MCF 10A (cell line): Measurements from ENCODE around the gene CPEB1. TPM values are rescaled to one million over a fixed set of nuclear protein-coding genes. Genes with fewer than 3 reads are reported as not detected.

ENCODE experiments used
- BruUV-seq: library from RNA; stranded (reverse); fragments of 400-500 nt; replicated peaks from 2 replicates; lab custom pipeline; 2021; lab: Mats Ljungman, UMichigan
- CTCF ChIA-PET: fragments of 300-600 bp; sonication (Branson Sonifier 250); formaldehyde crosslinking; extraction: SDS; loops from one replicate; lab custom pipeline; 2021; ENCODE audit warnings: antibody characterized with exemption, inconsistent platforms; lab: Yijun Ruan, JAX
- POLR2A ChIA-PET: fragments of 300-600, 350-650 bp; sonication (Branson Sonifier 250); formaldehyde crosslinking; extraction: SDS; loops from one replicate; lab custom pipeline; 2020; ENCODE audit warnings: antibody characterized with exemption, inconsistent platforms; lab: Yijun Ruan, JAX
- DNase-seq: peaks from one replicate; pipeline ENCODE4 v3.0.0-alpha.2; 2018; ENCODE audit not compliant: unreplicated experiment
- H3K27ac Mint-ChIP-seq: one replicate; pipeline ENCODE4 v1.8.0; 2022; ENCODE audit warnings: mild to moderate bottlenecking, low read depth, mixed read lengths; ENCODE audit not compliant: unreplicated experiment
- H3K27me3 Mint-ChIP-seq: one replicate; pipeline ENCODE4 v1.8.0; 2022; ENCODE audit warnings: mixed read lengths; ENCODE audit not compliant: insufficient read depth, unreplicated experiment
- H3K36me3 Mint-ChIP-seq: one replicate; pipeline ENCODE4 v1.8.0; 2022; ENCODE audit warnings: mild to moderate bottlenecking, moderate library complexity, mixed read lengths; ENCODE audit not compliant: insufficient read depth, unreplicated experiment
- H3K4me1 Mint-ChIP-seq: one replicate; pipeline ENCODE4 v1.8.0; 2022; ENCODE audit warnings: mixed read lengths; ENCODE audit not compliant: insufficient read depth, unreplicated experiment
- H3K4me3 Mint-ChIP-seq: one replicate; pipeline ENCODE4 v1.8.0; 2022; ENCODE audit warnings: mild to moderate bottlenecking, moderate library complexity, mixed read lengths; ENCODE audit not compliant: unreplicated experiment
- H3K9me3 Mint-ChIP-seq: one replicate; pipeline ENCODE4 v1.8.0; 2022; ENCODE audit warnings: mixed read lengths; ENCODE audit not compliant: unreplicated experiment
- intact Hi-C: fragments of 100-400 bp; cut with micrococcal nuclease; formaldehyde crosslinking; loops from 2 replicates; pipeline ENCODE4 v1.14.1; 2022
- total RNA-seq: library from RNA; stranded (reverse); gene quantifications from 2 replicates; pipeline ENCODE4 v1.2.3, GENCODE V29; 2022
- TF ChIP-seq, protein P1 (sequence below): fragments of 200-600 bp; IDR thresholded peaks from one replicate; pipeline ENCODE4 v1.8.0; 2022; ENCODE audit warnings: antibody characterized with exemption, mild to moderate bottlenecking; ENCODE audit not compliant: unreplicated experiment

Gene CPEB1
- total RNA-seq, 1 experiment from 2014 or later: not detected

DNA sequence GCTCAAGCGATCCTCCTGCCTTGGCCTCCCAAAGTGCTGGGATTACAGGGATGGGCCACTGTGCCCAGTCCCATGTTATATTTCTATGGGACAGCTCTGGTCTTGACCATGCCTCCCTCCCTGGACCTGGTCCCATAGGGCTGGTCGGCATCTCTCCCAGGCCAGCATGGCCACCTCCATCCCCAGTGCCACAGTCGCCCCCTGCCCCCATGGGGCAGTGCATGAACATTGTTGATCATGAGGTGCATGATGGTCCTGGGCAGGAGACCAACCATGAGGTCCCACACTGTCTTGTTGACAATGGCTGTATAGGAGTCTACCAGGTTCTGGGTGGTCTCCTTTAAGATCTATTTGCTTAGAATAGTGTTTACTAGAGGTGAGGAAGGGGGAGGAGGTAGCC, 113.4 kb downstream of the CPEB1 start:
- H3K4me1 Mint-ChIP-seq: peaks cover 37% of the 10 kb centered on the region
- TF ChIP-seq, protein P1, sequence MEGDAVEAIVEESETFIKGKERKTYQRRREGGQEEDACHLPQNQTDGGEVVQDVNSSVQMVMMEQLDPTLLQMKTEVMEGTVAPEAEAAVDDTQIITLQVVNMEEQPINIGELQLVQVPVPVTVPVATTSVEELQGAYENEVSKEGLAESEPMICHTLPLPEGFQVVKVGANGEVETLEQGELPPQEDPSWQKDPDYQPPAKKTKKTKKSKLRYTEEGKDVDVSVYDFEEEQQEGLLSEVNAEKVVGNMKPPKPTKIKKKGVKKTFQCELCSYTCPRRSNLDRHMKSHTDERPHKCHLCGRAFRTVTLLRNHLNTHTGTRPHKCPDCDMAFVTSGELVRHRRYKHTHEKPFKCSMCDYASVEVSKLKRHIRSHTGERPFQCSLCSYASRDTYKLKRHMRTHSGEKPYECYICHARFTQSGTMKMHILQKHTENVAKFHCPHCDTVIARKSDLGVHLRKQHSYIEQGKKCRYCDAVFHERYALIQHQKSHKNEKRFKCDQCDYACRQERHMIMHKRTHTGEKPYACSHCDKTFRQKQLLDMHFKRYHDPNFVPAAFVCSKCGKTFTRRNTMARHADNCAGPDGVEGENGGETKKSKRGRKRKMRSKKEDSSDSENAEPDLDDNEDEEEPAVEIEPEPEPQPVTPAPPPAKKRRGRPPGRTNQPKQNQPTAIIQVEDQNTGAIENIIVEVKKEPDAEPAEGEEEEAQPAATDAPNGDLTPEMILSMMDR: no peak
- H3K27ac Mint-ChIP-seq: no peak overlapping the region
- DNase-seq: no peak
- H3K4me3 Mint-ChIP-seq: no peak overlapping the region
- ChIA-PET CTCF (interaction anchor here (0.8 to 4.2 kb wide), 2 partner anchors 17 to 467 kb away, joined by 3 to 18 read pairs; no protein-coding TSS in a partner anchor), POLR2A (interaction anchor here (0.7 kb wide), 1 partner anchor 215 kb away, joined by 3 read pairs; no protein-coding TSS in a partner anchor)
- peaks cover 52% of the 10 kb centered on the region for H3K36me3 Mint-ChIP-seq
- no peaks in the 10 kb centered on the region for H3K9me3 Mint-ChIP-seq
- intact Hi-C loops: no loop called here
- BruUV-seq: no TSS peak
- no peaks in the 10 kb centered on the region for H3K27me3 Mint-ChIP-seq

DNA sequence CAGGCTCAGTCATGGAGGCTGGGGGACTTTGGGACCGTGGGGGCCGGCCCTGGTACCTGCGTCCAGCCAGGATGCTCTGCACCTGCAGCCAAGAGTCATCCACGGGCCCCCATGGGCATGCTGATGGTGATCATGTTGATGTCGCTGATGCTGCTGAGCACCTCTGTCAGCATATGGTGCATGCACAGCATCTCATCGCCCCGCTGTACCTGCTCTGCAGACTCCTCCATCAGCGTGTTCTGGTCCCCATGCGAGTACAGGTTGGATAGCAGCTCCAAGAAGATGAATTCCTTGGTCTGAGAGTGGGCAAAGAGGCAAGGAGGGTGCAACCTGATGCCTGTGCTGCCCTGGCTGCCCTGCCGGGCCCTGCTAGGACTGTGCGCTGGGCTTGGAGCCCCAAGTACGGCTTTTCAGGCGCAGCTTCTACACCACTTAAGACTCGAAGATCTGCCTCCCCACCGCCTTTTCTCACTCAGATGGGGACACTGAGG, 114.1 kb downstream of the CPEB1 start:
- H3K36me3 Mint-ChIP-seq: peaks cover 45% of the 10 kb centered on the region
- intact Hi-C loops: no loop called here
- no peak overlapping the region for H3K27ac Mint-ChIP-seq
- H3K4me3 Mint-ChIP-seq: no peak overlapping the region
- POLR2A ChIA-PET: interaction anchor here (0.6 kb wide), 1 partner anchor 773 kb away, joined by 3 read pairs; no protein-coding TSS in a partner anchor
- peaks cover 36% of the 10 kb centered on the region for H3K4me1 Mint-ChIP-seq
- no peak for DNase-seq
- no peaks in the 10 kb centered on the region for H3K9me3 Mint-ChIP-seq
- CTCF ChIA-PET: interaction anchor here (0.6 to 4.2 kb wide), 2 partner anchors 467 to 1267 kb away, joined by 3 to 18 read pairs; no protein-coding TSS in a partner anchor
- no TSS peak for BruUV-seq
- no peaks in the 10 kb centered on the region for H3K27me3 Mint-ChIP-seq
- TF ChIP-seq, protein P1: no peak

DNA sequence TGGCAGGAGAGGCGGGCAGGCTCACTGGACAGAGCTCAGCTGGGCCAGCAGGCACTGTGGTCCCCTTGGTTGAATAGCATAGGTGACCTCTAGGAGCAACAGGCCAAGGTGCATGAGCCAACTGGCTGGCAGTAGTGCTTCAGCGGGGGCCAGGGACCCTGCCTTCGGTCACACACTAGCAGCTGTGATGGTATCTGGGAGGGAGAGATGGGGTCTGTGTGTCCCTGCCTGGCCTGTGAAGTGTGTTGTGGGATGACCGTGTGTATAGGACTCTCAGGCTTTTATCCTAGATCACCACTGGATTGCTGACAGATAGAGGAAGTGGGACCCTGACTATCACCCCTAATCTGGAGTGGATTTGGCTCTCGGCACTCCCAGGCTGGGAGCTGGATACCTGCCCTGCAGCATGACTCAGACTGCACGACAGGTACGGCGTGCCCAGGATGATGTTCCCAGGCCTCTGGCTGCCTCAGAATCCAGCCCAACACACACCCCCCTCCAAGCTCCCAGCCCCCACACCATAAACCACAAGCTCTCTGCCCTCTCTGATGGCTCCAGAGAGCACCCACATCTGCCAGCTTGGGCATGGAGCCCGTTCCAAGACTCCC, 114.7 kb downstream of the CPEB1 start:
- intact Hi-C loops: no loop called here
- peaks cover 39% of the 10 kb centered on the region for H3K36me3 Mint-ChIP-seq
- TF ChIP-seq, protein P1: no peak
- H3K27ac Mint-ChIP-seq: no peak overlapping the region
- H3K4me1 Mint-ChIP-seq: peaks cover 31% of the 10 kb centered on the region
- BruUV-seq: no TSS peak
- H3K4me3 Mint-ChIP-seq: no peak overlapping the region
- no peaks in the 10 kb centered on the region for H3K27me3 Mint-ChIP-seq
- peak; percentile 53 for DNase-seq
- no peaks in the 10 kb centered on the region for H3K9me3 Mint-ChIP-seq
- ChIA-PET CTCF (interaction anchor here (0.6 to 4.2 kb wide), 6 partner anchors 8 to 1266 kb away, joined by 3 to 18 read pairs (median 4); partner anchors contain the start of gene RPS17), POLR2A (interaction anchor here (0.6 to 1.2 kb wide), 4 partner anchors 10 to 773 kb away, joined by 3 to 4 read pairs (median 4); no protein-coding TSS in a partner anchor)
